GM11168 (cell line): ENCODE measurements around the gene ODAD3.
"Not testable (repeated sequence)": the region's sequence is repeated elsewhere in the genome, so short reads cannot be mapped to it uniquely, and the experiment has no call there.

Experiments
- in situ Hi-C: fragments of 300-500 bp; cut with MboI; formaldehyde crosslinking; loops from one replicate; pipeline ENCODE4 v1.12.0; 2022; ENCODE audit warnings: low sequenced_read_pairs; ENCODE audit not compliant: unreplicated experiment

Gene ODAD3

GRCh38 chr19:11461453-11461852 lies 26.5 kb upstream of the ODAD3 start:
- in situ Hi-C loops = no loop called here

DNA sequence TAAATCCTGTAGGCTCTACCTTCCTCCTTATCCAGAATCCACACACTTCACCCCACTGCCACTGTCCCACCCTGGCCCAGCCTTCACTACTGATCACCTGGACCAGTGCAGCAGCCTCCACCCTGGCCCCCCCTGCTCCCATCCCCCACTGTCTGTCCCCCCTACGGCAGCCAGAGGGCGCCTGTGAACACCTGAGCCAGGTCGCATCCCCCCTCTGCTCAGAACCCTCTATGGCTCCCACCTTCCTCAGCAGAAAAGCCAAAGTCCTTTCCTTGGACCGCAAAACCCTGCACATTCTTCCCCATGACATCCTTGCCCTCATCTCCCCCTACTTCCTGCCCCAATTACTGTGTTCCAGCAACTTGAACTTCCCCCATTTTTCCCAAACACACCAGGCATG lies 25.3 kb upstream of the ODAD3 start:
- in situ Hi-C loops = no loop called here

GRCh38 chr19:11458912-11459311 lies 24.0 kb upstream of the ODAD3 start:
- in situ Hi-C loops = not testable (repeated sequence)

DNA sequence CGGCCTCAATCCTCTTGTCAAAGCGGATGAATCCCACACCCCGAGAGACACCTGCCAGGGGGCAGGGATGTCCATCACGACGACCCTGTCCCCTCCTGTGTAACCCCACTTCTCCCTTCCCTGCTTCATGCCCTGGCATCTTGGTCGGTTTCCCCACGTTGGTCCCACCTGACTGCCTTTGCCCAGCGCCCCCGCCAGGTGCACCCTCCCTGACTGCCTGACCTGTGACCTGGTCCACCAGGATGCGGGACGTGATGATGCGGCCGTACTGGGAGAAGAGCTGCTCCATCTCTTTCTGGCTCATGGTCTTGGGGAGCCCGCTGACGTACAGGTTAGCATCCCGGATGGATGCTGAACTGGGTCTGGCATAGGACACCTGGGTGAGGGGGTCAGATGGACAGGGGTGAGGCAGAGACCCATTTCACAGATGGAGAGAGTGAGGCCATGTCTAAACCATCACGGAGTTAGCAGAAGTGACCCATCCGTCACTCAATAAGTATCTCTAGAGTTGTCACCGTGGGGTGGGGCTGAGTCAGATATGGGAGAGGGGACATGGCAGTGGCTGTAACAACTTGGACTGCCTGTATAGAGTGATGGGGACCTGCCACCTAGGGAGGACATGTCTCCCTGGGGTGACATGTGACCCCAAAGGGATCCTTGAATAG lies 23.4 kb upstream of the ODAD3 start:
- in situ Hi-C loops = no loop called here

DNA sequence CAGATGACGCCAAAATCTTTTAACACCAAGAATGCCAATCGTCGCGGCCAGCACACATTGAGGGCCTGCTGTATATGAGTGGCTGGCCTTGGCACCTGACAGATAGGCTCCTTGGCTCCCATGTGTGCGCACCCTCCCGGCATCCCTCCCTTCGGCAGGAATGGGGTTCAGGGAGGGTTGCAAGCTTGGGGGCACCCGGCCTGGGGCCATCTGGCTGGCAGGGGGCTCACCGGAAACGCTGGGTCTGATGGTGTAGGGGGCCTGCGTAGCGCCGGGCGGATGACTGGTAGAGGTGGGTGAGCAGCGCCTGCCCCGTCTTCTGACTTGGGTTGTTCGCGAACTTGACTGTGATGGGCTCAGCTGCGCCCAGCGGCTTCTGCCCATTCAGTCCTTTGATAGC lies 22.9 kb upstream of the ODAD3 start:
- in situ Hi-C loops = no loop called here

GRCh38 chr19:11457115-11457514 lies 22.2 kb upstream of the ODAD3 start:
- in situ Hi-C loops = no loop called here

GRCh38 chr19:11456659-11457058 lies 21.7 kb upstream of the ODAD3 start:
- in situ Hi-C loops = no loop called here

DNA sequence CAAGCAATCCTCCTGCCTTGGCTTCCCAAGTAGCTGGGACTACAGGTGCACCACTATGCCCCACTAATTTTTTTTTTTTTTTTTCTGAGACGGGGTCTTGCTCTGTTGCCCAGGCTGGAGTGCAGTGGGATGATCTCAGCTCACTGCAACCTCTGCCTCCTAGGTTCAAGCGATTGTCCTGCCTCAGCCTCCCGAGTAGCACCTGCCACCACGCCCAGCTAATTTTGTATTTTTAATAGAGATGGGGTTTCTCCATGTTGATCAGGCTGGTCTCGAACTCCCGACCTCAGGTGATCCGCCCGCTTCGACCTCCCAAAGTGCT lies 20.3 kb upstream of the ODAD3 start:
- in situ Hi-C loops = not testable (repeated sequence)

DNA sequence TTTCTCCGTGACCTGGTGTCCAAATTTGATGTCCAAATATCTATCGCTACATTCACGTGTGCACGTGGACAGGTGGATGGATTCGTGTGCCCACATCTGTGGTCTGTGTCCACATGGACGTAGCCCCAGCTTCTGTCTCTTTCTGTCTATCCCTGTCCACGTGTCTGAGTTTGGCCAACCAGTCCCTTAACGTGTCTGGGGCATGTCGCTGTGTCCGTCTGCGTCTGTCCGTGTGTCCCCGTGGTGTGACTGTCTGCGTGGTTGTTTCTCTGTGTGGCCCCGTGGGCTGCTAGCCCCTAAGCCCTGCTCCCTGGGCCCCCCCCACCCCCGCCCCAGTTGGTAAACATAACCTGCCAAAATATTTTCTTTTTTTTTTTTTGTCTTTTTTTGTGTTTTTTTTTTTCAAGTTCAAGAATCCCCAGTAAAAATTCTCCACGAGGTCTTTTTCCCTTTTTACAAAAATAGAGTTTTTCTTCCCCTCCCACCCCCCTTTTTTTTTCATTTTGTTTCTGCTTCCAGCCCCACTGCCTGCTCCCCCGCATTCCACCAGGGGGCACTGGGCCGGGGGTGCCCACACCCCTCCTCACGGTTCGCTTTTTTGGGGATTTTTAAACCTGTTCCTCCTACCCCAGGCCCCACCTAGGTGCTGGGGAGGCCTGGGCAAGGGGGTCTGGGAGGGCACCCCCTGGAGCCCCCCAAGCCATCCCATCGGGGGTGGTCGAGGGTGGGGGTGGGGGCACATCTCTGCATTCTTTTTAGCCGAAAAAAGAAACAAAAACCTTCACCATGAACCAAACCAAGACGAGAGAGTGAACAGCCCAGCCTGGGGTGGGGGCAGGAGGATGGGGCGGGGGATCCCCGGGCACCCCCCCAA lies 18.8 kb upstream of the ODAD3 start:
- in situ Hi-C loops = no loop called here

DNA sequence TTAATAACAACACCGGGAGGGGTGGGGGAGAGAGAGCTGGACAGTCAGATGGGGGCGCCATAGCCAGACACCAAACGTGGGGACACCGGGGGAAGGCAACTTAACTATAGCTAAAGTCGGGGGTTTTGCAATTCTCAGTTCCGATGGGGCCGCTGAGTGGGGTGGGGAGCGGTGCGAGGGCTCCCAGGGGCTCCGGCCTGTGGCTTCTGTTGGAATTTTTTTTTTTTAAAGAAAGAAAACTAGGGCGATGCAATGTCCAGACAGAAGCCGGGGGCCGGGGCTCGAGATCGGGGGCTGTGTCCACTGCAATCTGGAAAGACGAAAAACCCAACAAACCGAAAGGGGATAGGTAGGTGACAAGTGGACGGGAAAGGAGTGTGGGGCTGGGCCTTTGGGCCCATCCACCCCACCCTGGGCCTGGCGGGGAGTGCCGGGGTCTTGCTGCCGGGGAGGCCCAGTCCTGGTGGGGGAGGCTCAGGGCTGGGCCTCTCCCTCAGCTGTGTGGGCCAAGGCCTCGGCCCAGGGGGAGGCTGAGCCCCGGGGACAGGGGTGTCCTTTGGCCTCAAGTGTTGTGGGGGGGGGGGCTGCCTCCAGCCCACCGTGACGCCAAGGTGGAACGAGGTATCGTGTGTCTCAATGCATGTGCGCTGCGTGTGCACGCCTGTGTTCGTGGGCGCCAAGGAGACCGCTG lies 17.8 kb upstream of the ODAD3 start:
- in situ Hi-C loops = no loop called here

- in situ Hi-C loops = no loop called here
Observed at GRCh38 chr19:11451871-11452619, 17.1 kb upstream of the ODAD3 start.

- in situ Hi-C loops = no loop called here
Observed at GRCh38 chr19:11451327-11451870, 16.5 kb upstream of the ODAD3 start.

GRCh38 chr19:11450570-11451326 lies 15.8 kb upstream of the ODAD3 start:
- in situ Hi-C loops = no loop called here

GRCh38 chr19:11448923-11449554 lies 14.1 kb upstream of the ODAD3 start:
- in situ Hi-C loops = no loop called here

- in situ Hi-C loops = no loop called here
Observed at GRCh38 chr19:11448410-11448809, 13.5 kb upstream of the ODAD3 start.

DNA sequence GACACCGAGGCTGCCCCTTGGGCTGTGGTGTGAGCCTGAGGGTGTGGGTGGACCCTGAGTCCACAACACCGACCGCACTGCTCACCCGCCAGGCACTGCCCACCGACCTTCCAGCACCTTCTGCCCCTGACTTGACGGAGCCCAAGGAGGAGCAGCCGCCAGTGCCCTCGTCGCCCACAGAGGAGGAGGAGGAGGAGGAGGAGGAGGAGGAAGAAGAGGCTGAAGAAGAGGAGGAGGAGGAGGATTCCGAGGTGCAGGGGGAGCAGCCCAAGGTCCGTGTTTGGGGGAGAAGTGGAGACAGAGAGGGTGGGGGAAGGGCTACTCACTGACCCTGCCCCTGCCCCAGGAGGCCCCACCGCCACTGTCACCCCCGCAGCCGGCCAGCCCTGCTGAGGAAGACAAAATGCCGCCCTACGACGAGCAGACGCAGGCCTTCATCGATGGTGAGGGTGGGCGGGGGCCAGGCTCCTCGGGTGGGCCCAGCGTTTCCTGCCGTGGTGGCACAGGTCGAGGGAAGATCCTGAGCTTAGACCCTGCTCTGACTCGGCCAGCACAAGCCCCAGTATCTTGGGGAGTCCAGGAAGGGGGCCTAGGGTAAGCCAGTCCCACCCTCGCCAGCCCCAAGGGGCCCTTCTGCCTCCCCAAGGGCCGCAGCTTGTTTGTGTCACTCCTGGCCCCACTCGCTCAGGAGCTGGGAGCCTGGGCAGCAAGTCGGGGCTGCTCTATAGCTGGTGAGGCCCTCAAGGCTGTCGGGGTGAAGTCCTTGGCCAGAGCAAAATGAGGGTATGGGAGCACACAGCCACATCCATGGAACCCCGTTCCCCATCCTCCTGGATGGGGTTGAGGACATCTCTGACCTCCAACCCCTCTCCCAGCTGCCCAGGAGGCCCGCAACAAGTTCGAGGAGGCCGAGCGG lies 12.7 kb upstream of the ODAD3 start:
- in situ Hi-C loops = no loop called here

DNA sequence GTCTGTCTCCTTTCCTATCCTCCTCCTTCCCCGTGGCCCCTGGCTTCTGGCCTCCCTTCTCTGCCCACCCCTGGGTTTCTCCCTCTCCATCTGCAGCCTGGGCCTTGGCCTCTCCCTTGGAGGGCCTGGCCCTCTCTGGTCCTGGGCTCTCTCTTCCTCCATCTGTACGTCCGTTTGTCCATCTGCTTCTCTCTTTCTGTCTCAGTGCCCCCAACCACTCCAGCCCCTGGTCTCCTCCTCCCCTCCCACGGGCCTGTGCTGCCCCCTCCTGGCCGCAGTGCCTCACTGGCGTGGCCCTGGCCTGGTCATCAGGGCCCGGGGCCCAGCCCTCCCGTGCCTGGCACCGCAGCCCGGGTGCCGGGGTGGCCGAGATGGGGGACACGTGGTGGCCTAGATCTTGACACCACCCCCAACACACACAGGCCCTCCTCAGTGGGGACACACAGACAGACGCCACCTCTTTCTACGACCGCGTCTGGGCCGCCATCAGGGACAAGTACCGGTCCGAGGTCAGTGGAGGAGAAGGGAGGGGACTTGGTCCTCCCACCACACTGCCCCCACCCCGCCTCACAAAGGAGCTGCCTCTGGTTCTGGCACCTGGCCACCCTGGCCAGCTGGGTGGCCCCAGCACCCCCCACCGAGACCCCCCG lies 11.9 kb upstream of the ODAD3 start:
- in situ Hi-C loops = no loop called here

- in situ Hi-C loops = no loop called here
Observed at GRCh38 chr19:11446271-11446651, 11.3 kb upstream of the ODAD3 start.
